Esophagus (tissue), 2 donors: ENCODE data around the gene KDSR. TPM values are rescaled to one million over a fixed set of nuclear protein-coding genes. Genes with fewer than 3 reads are reported as not detected.
"Not testable (repeated sequence)": the region's sequence is repeated elsewhere in the genome, so short reads cannot be mapped to it uniquely, and the experiment has no call there.

Experiments used
- H3K27ac ChIP-seq, 2 donors: one replicate each; pipeline ENCODE4 v1.5.1; 2013; ENCODE audit warnings: low read depth in 2 of 2, mild to moderate bottlenecking in 2 of 2, inconsistent platforms in 1 of 2, low read length in 1 of 2, moderate library complexity in 1 of 2
- H3K27me3 ChIP-seq, 2 donors: one replicate each; pipeline ENCODE4 v1.6.1; 2013; ENCODE audit warnings: low read length in 2 of 2, control low read depth in 1 of 2, mild to moderate bottlenecking in 1 of 2; ENCODE audit not compliant: insufficient read depth in 2 of 2, control insufficient read depth in 1 of 2
- H3K36me3 ChIP-seq, 2 donors: one replicate each; pipeline ENCODE4 v1.6.1; 2013; ENCODE audit warnings: low read length in 1 of 2; ENCODE audit not compliant: control insufficient read depth in 2 of 2, insufficient read depth in 2 of 2
- H3K4me1 ChIP-seq, 2 donors: one replicate each; pipeline ENCODE4 v1.6.1; 2013; ENCODE audit warnings: low read length in 1 of 2; ENCODE audit not compliant: control insufficient read depth in 2 of 2, insufficient read depth in 2 of 2
- H3K4me3 ChIP-seq, 2 donors: one replicate each; pipeline ENCODE4 v1.5.1; 2013; ENCODE audit warnings: low read length in 2 of 2, mild to moderate bottlenecking in 2 of 2, low read depth in 1 of 2, moderate library complexity in 1 of 2
- H3K9me3 ChIP-seq, 2 donors: one replicate each; pipeline ENCODE4 v1.6.1; 2013; ENCODE audit warnings: mild to moderate bottlenecking in 2 of 2, low read depth in 1 of 2, low read length in 1 of 2, moderate library complexity in 1 of 2; ENCODE audit not compliant: control insufficient read depth in 2 of 2, insufficient read depth in 1 of 2
- WGBS, 2 donors: extraction: QIAGEN DNeasy Blood & Tissue Kit; methylation state at CpG; one replicate each; pipeline ENCODE4 v1.1.7; 2013; 5-methylcytosine and 5-hydroxymethylcytosine counted together
- polyA plus RNA-seq, 2 donors: library from polyadenylated mRNA; stranded (reverse); fragments of 200-250 nt; gene quantifications; one replicate each; pipeline ENCODE4 v1.2.3, GENCODE V29; 2013
- donor health status: healthy with polysubstance abuse.
- donor health status: Bipolar disorder and iron deficiency.

KDSR gene
- polyA plus RNA-seq, 2 donors = 9.8 to 17.9 TPM

- no peak overlapping the region for H3K4me3 ChIP-seq
These were observed 1.6 kb upstream of the KDSR start for GRCh38 chr18:63368611-63369010.

DNA sequence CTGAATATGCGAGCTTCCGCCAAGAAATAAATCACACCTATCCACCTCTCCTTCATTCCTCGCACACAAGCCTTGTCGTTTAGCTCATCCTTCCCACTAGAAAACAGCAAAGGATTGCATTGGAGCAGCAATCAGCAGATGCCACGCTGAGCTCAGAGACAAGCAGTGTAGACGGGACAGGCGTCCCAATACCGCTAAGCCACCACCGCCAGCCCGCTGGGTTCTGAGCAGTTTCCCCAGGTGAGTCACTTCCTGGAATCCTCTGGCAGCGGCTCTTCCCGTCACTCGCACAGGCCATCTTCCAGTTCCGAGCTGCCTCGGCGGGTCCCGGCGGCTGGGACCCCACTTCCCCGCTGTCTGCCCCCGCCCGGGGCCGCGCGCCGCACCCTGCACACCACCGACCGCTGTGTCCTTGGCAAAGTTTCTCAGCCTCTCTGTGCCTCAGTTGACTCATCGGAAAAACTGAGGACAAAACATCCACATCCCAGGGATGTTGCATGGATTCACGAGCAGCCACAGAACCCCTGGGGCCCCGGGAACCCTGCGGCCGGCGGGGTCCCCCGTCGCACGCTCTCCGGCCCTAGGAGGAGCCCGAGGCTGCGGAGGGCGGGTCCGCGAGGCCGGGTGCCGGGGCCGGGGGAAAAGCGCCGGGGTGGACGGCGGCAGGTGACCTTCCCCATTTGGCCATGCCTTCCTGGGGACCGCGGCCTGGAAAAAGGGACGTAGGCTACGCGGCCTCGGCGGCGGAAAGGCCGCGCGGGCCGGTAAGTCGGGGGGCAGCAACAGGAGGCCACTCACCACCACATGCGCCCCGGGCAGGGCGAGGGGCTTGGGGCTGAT lies 573 bp downstream of the KDSR start:
- 0 to 1% methylated on average over 62 to 65 of the region's 65 CpGs for WGBS, 2 donors
- Histone ChIP-seq H3K4me3 (peak overlapping the region; percentile 91), H3K27ac (peak overlapping the region; percentile 99 to 100), H3K27me3 (no peaks in the 10 kb centered on the region), H3K36me3 (peaks cover 0 to 5% of the 10 kb centered on the region in 2 donors), H3K9me3 (no peaks in the 10 kb centered on the region), H3K4me1 (peaks cover 0 to 2% of the 10 kb centered on the region in 2 donors)

More at GRCh38 chr18:63368611-63369010, 1.6 kb upstream of the KDSR start:
- Histone ChIP-seq H3K27me3 (no peaks in the 10 kb centered on the region), H3K27ac (no peak overlapping the region), H3K4me1 (peaks cover 0 to 2% of the 10 kb centered on the region in 2 donors), H3K9me3 (no peaks in the 10 kb centered on the region), H3K36me3 (no peaks in the 10 kb centered on the region)
- 69 to 72% methylated on average over 4 of the region's 4 CpGs for WGBS, 2 donors

DNA sequence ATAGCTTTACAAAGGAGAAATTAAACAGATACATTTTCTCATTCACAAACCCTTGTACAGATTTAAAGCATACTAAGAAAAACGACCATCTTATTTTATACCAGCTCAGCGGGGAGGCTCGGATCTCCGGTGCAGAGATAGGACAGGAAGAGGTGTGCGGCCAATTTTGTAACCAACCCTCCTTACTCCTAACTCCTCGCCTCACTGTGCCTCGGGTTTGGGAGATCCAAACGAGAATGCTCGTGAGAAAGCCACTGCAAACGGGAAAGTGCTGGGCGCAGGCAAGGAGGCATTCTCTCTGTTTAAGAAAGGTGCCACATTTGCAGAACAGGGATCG lies 1.2 kb downstream of the KDSR start:
- 1% methylated on average over 12 of the region's 12 CpGs for WGBS, 2 donors
- Histone ChIP-seq H3K9me3 (no peaks in the 10 kb centered on the region), H3K4me3 (peak overlapping the region; percentile 91), H3K36me3 (peaks cover 0 to 5% of the 10 kb centered on the region in 2 donors), H3K4me1 (peaks cover 0 to 2% of the 10 kb centered on the region in 2 donors), H3K27ac (peak overlapping the region; percentile 99 to 100), H3K27me3 (no peaks in the 10 kb centered on the region)

DNA sequence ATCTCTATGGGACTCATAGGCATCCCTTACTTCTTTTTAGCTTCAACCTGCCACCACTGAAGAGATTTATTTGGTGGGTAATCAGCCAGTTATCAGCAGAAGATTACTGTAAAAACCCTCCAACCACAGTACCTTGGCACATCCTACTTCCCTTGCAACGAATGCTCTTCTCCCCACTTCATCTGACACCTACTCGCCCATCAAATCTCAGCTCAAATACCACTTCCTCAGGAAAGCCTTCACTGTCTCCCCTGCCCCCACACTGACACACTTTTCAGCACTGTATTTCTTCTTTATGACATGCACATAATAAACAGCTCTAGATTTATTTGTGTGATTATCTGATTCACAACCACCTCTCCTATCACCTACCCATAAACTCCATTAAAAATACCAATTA lies 3.1 kb downstream of the KDSR start:
- Histone ChIP-seq H3K4me1 (peaks cover 0 to 2% of the 10 kb centered on the region in 2 donors), H3K27ac (no peak overlapping the region), H3K27me3 (no peaks in the 10 kb centered on the region), H3K4me3 (no peak overlapping the region), H3K9me3 (no peaks in the 10 kb centered on the region), H3K36me3 (peaks cover 0 to 5% of the 10 kb centered on the region in 2 donors)
- 58 to 59% methylated on average over 2 of the region's 2 CpGs for WGBS, 2 donors

GRCh38 chr18:63363420-63363819 lies 3.6 kb downstream of the KDSR start:
- WGBS, 2 donors = no CpG with 5 or more reads among the region's 2 CpGs
- H3K36me3 ChIP-seq, H3K27ac ChIP-seq, H3K4me3 ChIP-seq, H3K27me3 ChIP-seq, H3K9me3 ChIP-seq, H3K4me1 ChIP-seq: not testable (repeated sequence)

GRCh38 chr18:63356272-63356896 lies 10.6 kb downstream of the KDSR start:
- peak overlapping the region in 1 of 2 donors; percentile 30 for H3K27ac ChIP-seq
- no peaks in the 10 kb centered on the region for H3K27me3 ChIP-seq
- no peaks in the 10 kb centered on the region for H3K9me3 ChIP-seq
- H3K4me3 ChIP-seq = no peak overlapping the region
- H3K4me1 ChIP-seq = peaks cover 0 to 2% of the 10 kb centered on the region in 2 donors
- H3K36me3 ChIP-seq = peaks cover 4 to 13% of the 10 kb centered on the region in 2 donors
- WGBS, 2 donors = 65 to 76% methylated on average over 7 of the region's 7 CpGs

DNA sequence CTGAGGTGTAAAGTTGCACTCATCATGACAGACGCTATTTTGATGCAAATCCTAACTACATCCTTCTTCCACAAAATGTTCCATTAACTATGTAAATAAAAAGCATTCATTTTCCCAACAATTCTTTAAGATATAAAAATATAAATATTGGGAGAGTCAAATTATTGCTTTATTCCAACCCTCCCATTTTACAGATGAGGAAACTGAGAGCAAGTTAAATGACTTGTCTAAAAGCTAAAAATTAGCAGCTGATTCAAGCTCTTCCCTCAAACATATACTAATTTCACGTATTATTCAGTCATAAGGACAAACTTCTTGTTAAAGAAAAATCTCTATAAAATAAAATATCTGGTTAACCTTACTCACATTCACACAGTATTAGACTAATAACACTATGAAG lies 16.8 kb downstream of the KDSR start:
- Histone ChIP-seq H3K9me3 (no peaks in the 10 kb centered on the region), H3K27me3 (no peaks in the 10 kb centered on the region), H3K4me3 (no peak overlapping the region), H3K4me1 (peaks cover 3 to 7% of the 10 kb centered on the region in 2 donors), H3K36me3 (peaks cover 11 to 20% of the 10 kb centered on the region in 2 donors), H3K27ac (no peak overlapping the region)
- 48 to 49% methylated on average over 2 of the region's 2 CpGs for WGBS, 2 donors

GRCh38 chr18:63348508-63349136 lies 18.4 kb downstream of the KDSR start:
- Histone ChIP-seq H3K4me1 (peaks cover 3 to 9% of the 10 kb centered on the region in 2 donors), H3K36me3 (peaks cover 17 to 20% of the 10 kb centered on the region in 2 donors), H3K27me3 (no peaks in the 10 kb centered on the region), H3K4me3 (no peak overlapping the region), H3K27ac (no peak overlapping the region), H3K9me3 (no peaks in the 10 kb centered on the region)
- 96% methylated on average over 7 of the region's 7 CpGs for WGBS, 2 donors

DNA sequence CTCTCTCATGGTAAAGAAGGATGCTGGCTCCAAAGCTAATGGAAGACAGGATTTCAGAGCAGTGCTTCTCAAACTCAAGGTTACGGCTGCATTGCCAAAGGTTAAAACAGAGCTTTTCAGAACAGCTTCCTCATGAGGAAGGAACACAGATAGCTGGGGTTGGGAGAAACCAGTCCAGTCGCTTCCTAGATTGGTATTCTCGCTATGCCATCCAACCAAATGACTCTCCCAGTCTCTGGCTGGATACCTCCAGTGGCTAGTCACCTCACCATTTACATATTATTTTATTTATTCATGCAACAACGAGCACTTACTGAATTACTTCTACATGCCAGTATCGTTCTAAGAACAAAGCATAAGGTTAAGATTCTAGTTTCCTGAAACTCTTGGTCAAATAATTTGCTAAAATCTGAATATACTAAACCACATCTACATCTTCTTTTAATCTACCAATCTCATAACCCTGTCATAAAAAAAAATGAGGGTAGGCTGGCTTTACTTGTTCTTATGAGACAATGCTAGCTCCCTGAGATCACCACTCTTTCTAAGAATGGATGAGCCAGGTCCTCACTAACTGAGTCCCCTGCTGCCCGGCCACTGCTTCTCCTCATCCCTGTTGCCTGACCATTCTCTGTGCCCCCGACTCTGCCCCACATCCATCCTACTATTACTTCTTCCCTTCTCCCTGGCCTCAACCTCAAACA lies 20.4 kb downstream of the KDSR start:
- Histone ChIP-seq H3K27ac (peak overlapping the region; percentile 92 to 96), H3K27me3 (no peaks in the 10 kb centered on the region), H3K36me3 (peaks cover 17 to 23% of the 10 kb centered on the region in 2 donors), H3K9me3 (no peaks in the 10 kb centered on the region), H3K4me1 (peaks cover 3 to 9% of the 10 kb centered on the region in 2 donors), H3K4me3 (peak overlapping the region in 1 of 2 donors; percentile 29)
- 61 to 75% methylated on average over 7 of the region's 7 CpGs for WGBS, 2 donors
